K562 (cell line): ENCODE data around the gene ERCC6. TPM values are rescaled to one million over a fixed set of nuclear protein-coding genes. Genes with fewer than 3 reads are reported as not detected.

Source experiments
- ADNP ChIP-seq: fragments of 200-800 bp; sonication (Bioruptor generic); IDR thresholded peaks from 2 replicates; pipeline ENCODE4 v1.6.1; 2016; ENCODE audit warnings: missing genetic modification characterization, missing compliant biosample characterization
- AFF1 ChIP-seq, 2 experiments: fragments of 450-650 bp; IDR thresholded peaks; 2 replicates each; pipeline ENCODE4 v1.6.1; 2018; ENCODE audit warnings: mild to moderate bottlenecking in 2 of 2, low read depth in 1 of 2; ENCODE audit not compliant: partially characterized antibody in 2 of 2
- ATF4 ChIP-seq: fragments of 450-650 bp; formaldehyde crosslinking; IDR thresholded peaks from 2 replicates; pipeline ENCODE4 v1.4.0; 2022; ENCODE audit warnings: mild to moderate bottlenecking, moderate library complexity
- DIDO1 ChIP-seq: fragments of 450-650 bp; IDR thresholded peaks from 2 replicates; pipeline ENCODE4 v1.6.1; 2016; ENCODE audit warnings: low read depth, missing biosample characterization, missing genetic modification characterization
- ETV6 ChIP-seq, 3 experiments: fragments of 150-350 bp in 1 of 3; sonication (generic) in 1 of 3; formaldehyde crosslinking in 1 of 3; IDR thresholded peaks; 2 replicates each; pipeline versions ENCODE4 v1.6.1 to v1.8.0; 2014 to 2022; ENCODE audit warnings: borderline replicate concordance in 2 of 3, low read depth in 2 of 3, antibody characterized with exemption in 1 of 3, low read length in 1 of 3, mild to moderate bottlenecking in 1 of 3, missing genetic modification reagents in 1 of 3
- HDAC2 ChIP-seq: fragments of 450-650 bp; IDR thresholded peaks from 2 replicates; pipeline ENCODE4 v1.6.1; 2016; ENCODE audit warnings: mild to moderate bottlenecking
- MLX ChIP-seq, 2 experiments: fragments of 450-650 bp in 1 of 2; sonication (generic) in 1 of 2; formaldehyde crosslinking; conservative IDR thresholded peaks; 2 replicates each; pipeline versions ENCODE4 v1.4.0 to v1.8.1; 2020 to 2022; ENCODE audit warnings: mild to moderate bottlenecking in 1 of 2, missing genetic modification reagents in 1 of 2
- NONO ChIP-seq, 2 experiments: fragments of 200-400 bp in 1 of 2; fragments of 450-650 bp in 1 of 2; formaldehyde crosslinking in 1 of 2; IDR thresholded peaks; 2 replicates each; pipeline ENCODE4 v1.6.1; 2017; ENCODE audit warnings: low read depth in 2 of 2, mild to moderate bottlenecking in 2 of 2, moderate library complexity in 2 of 2, low read length in 1 of 2
- PATZ1 ChIP-seq: fragments of 250-450 bp; sonication (Bioruptor Pico); IDR thresholded peaks from 2 replicates; pipeline ENCODE4 v1.5.0; 2020; ENCODE audit warnings: mild to moderate bottlenecking, borderline replicate concordance
- SMAD4 ChIP-seq: fragments of 250-450 bp; sonication (Bioruptor Pico); conservative IDR thresholded peaks from 2 replicates; pipeline ENCODE4 v1.8.0; 2021; ENCODE audit warnings: inconsistent platforms, mild to moderate bottlenecking, moderate library complexity
- TCF15 ChIP-seq: fragments of 250-450 bp; sonication (Bioruptor Pico); IDR thresholded peaks from 2 replicates; pipeline ENCODE4 v1.8.0; 2022; ENCODE audit warnings: moderate library complexity, mild to moderate bottlenecking, inconsistent platforms
- TSC22D4 ChIP-seq: fragments of 450-650 bp; IDR thresholded peaks from 2 replicates; pipeline ENCODE4 v1.6.1; 2016; ENCODE audit warnings: missing genetic modification characterization, missing biosample characterization, control low read depth
- ZNF140 ChIP-seq: fragments of 250-450 bp; sonication (Bioruptor Pico); IDR thresholded peaks from 2 replicates; pipeline ENCODE4 v1.8.0; 2021; ENCODE audit warnings: moderate library complexity, mild to moderate bottlenecking, inconsistent platforms
- ZNF449 ChIP-seq: fragments of 250-450 bp; sonication (Bioruptor Pico); IDR thresholded peaks from 2 replicates; pipeline ENCODE4 v1.8.0; 2022; ENCODE audit warnings: moderate library complexity, mild to moderate bottlenecking, inconsistent platforms
- ZNF583 ChIP-seq: fragments of 250-450 bp; sonication (Bioruptor Pico); IDR thresholded peaks from 2 replicates; pipeline ENCODE4 v1.4.0; 2020
- polyA plus RNA-seq, 8 experiments: library from polyadenylated mRNA; depleted of rRNA in 4 of 8; stranded (reverse) in 5 of 8; unstranded in 3 of 8; fragments of >200 nt; fragmentation: Nextera tagmentation in 2 of 8; fragmentation: Illumina TruSeq in 1 of 8; extraction: Ambion mirVana in 2 of 8; extraction: Trizol in 1 of 8; gene quantifications; 2 replicates each; pipeline versions ENCODE4 v1.2.1 to v1.2.3, GENCODE V29; 2011 to 2014; ENCODE audit warnings: inconsistent platforms in 1 of 8, missing spikeins in 1 of 8
- total RNA-seq, 7 experiments: library from RNA; depleted of rRNA in 6 of 7; stranded (reverse); fragments of >200 nt in 6 of 7; fragmentation: Illumina TruSeq in 2 of 7; extraction: Trizol in 2 of 7; gene quantifications; 2 replicates each; pipeline versions ENCODE4 v1.2.1 to v1.2.3, GENCODE V29; 2011 to 2021; ENCODE audit warnings: low replicate concordance in 1 of 7

Gene ERCC6
- total and polyA plus RNA-seq, 9 of the 15 experiments (the other 6 are each of a cell fraction or from before 2014, with no cell fraction given) = 7.8 to 17.7 (median 11.8) TPM

- TF ChIP-seq AFF1 (IDR thresholded peaks at IDR 0.05; ENCODE audit: low read depth in 1 of 2, partially characterized antibody in 2 of 2) (peak in 1 of 2 experiments; percentile 28), ZNF140 (CRISPR knock-in tag) (no peak), ATF4 (CRISPR knock-in tag) (no peak), MLX (CRISPR knock-in tag; conservative IDR thresholded peaks at IDR 0.05) (no peak), PATZ1 (CRISPR knock-in tag) (no peak), DIDO1 (tag) (no peak), TSC22D4 (tag) (no peak), NONO (IDR thresholded peaks at IDR 0.05; ENCODE audit: low read depth in 2 of 2, low read length in 1 of 2) (peak; percentile 61 to 75; a peak in 2 of 4 replicates), SMAD4 (CRISPR knock-in tag) (peak; percentile 43; the same call in 1 of the 2 replicates), ZNF449 (CRISPR knock-in tag) (no peak), ADNP (no peak), ETV6 (IDR thresholded peaks at IDR 0.05; ENCODE audit: borderline replicate concordance in 1 of 2, low read depth in 2 of 2, low read length in 1 of 2) (no peak), ETV6 (CRISPR knock-in tag; IDR thresholded peaks at IDR 0.05; ENCODE audit: borderline replicate concordance) (no peak), HDAC2 (peak; percentile 63), TCF15 (CRISPR knock-in tag) (no peak), ZNF583 (CRISPR knock-in tag) (no peak)
These were observed at the start of gene ERCC6 (continued) for GRCh38 chr10:49538381-49539319.
